CD4-positive, alpha-beta T cell treated with Interleukin-6 for 4 hours (primary cell): Measurements from ENCODE around the gene L1CAM.
"Not testable (repeated sequence)": the region's sequence is repeated elsewhere in the genome, so short reads cannot be mapped to it uniquely, and the experiment has no call there.

Experiments used
- DNase-seq: peaks from one replicate; pipeline ENCODE4 v3.0.0-alpha.2; 2020; ENCODE audit warnings: mixed read lengths

The L1CAM gene

GRCh38 chrX:153827903-153828302 is 58.1 kb downstream of the L1CAM start:
- DNase-seq: no peak

- DNase-seq: no peak
These were observed 59.0 kb downstream of the L1CAM start for GRCh38 chrX:153827016-153827415.

- no peak for DNase-seq
These were observed 60.9 kb downstream of the L1CAM start for GRCh38 chrX:153825042-153825441.

- DNase-seq: no peak
These were observed 61.6 kb downstream of the L1CAM start for GRCh38 chrX:153824348-153824747.

- DNase-seq: no peak
These were observed 64.9 kb downstream of the L1CAM start for GRCh38 chrX:153821066-153821465.

- no peak for DNase-seq
These were observed 65.4 kb downstream of the L1CAM start for GRCh38 chrX:153820601-153821000.

- DNase-seq: no peak
These were observed 66.5 kb downstream of the L1CAM start for GRCh38 chrX:153819384-153820040.

GRCh38 chrX:153818571-153819383 is 67.2 kb downstream of the L1CAM start:
- DNase-seq: peak; percentile 73

GRCh38 chrX:153818064-153818463 is 67.9 kb downstream of the L1CAM start:
- not testable (repeated sequence) for DNase-seq

- peak; percentile 53 for DNase-seq
These were observed 68.9 kb downstream of the L1CAM start for GRCh38 chrX:153816831-153817690.

GRCh38 chrX:153814591-153815315 is 71.2 kb downstream of the L1CAM start:
- DNase-seq: no peak

- no peak for DNase-seq
These were observed 72.8 kb downstream of the L1CAM start for GRCh38 chrX:153813161-153813560.

- no peak for DNase-seq
These were observed 73.8 kb downstream of the L1CAM start for GRCh38 chrX:153812220-153812619.
